DMS153 treated with DMSO at 0.1 percent for 48 hours (cell line): ENCODE data around the gene PLXNA4.

Experiments used
- DNase-seq: peaks from one replicate; lab custom pipeline; 2025; ENCODE audit not compliant: unreplicated experiment; lab: John Stamatoyannopoulos, UW

Gene PLXNA4

GRCh38 chr7:132225216-132226030 lies 350.8 kb downstream of the PLXNA4 start:
- DNase-seq, result no peak

- DNase-seq, result no peak
Observed at GRCh38 chr7:132221356-132221755, 354.9 kb downstream of the PLXNA4 start.

- DNase-seq, result no peak
Observed at GRCh38 chr7:132220060-132220459, 356.2 kb downstream of the PLXNA4 start.

- no peak for DNase-seq
Observed at GRCh38 chr7:132218876-132219275, 357.4 kb downstream of the PLXNA4 start.

- DNase-seq, result no peak
Observed at GRCh38 chr7:132216847-132217525, 359.3 kb downstream of the PLXNA4 start.

GRCh38 chr7:132214452-132214851 lies 361.8 kb downstream of the PLXNA4 start:
- no peak for DNase-seq

- DNase-seq, result no peak
Observed at GRCh38 chr7:132213583-132213982, 362.7 kb downstream of the PLXNA4 start.

GRCh38 chr7:132211971-132212370 lies 364.3 kb downstream of the PLXNA4 start:
- no peak for DNase-seq

- no peak for DNase-seq
Observed at GRCh38 chr7:132210821-132211220, 365.4 kb downstream of the PLXNA4 start.

GRCh38 chr7:132207782-132208181 lies 368.5 kb downstream of the PLXNA4 start:
- no peak for DNase-seq

GRCh38 chr7:132207211-132207610 lies 369.1 kb downstream of the PLXNA4 start:
- DNase-seq, result no peak

- no peak for DNase-seq
Observed at GRCh38 chr7:132206594-132206993, 369.7 kb downstream of the PLXNA4 start.

GRCh38 chr7:132205509-132205908 lies 370.8 kb downstream of the PLXNA4 start:
- no peak for DNase-seq

- no peak for DNase-seq
Observed at GRCh38 chr7:132203021-132203420, 373.2 kb downstream of the PLXNA4 start.

- no peak for DNase-seq
Observed at GRCh38 chr7:132202541-132202940, 373.7 kb downstream of the PLXNA4 start.

- DNase-seq, result no peak
Observed at GRCh38 chr7:132200141-132200540, 376.1 kb downstream of the PLXNA4 start.

GRCh38 chr7:132199626-132200025 lies 376.6 kb downstream of the PLXNA4 start:
- DNase-seq, result no peak

GRCh38 chr7:132197772-132198171 lies 378.5 kb downstream of the PLXNA4 start:
- DNase-seq, result no peak

- DNase-seq, result no peak
Observed at GRCh38 chr7:132193898-132194297, 382.4 kb downstream of the PLXNA4 start.

- DNase-seq, result no peak
Observed at GRCh38 chr7:132192809-132193208, 383.5 kb downstream of the PLXNA4 start.

GRCh38 chr7:132191418-132191817 lies 384.9 kb downstream of the PLXNA4 start:
- no peak for DNase-seq

GRCh38 chr7:132190683-132191082 lies 385.6 kb downstream of the PLXNA4 start:
- no peak for DNase-seq
